ENCODE measurements around the gene SEPTIN14. TPM values are rescaled to one million over a fixed set of nuclear protein-coding genes. Genes with fewer than 3 reads are reported as not detected.
"Not testable (repeated sequence)": the region's sequence is repeated elsewhere in the genome, so short reads cannot be mapped to it uniquely, and the experiment has no call there.

The SEPTIN14 gene
- total RNA-seq, 1 experiment from 2014 or later, result not detected

GRCh38 chr7:55785444-55785843, 77.1 kb downstream of the SEPTIN14 start:
- DNase-seq (ENCODE audit: low read depth), result not testable (repeated sequence)

- no peak for DNase-seq (ENCODE audit: low read depth)
Measured at GRCh38 chr7:55784151-55784550, 78.4 kb downstream of the SEPTIN14 start.

- DNase-seq (ENCODE audit: low read depth), result no peak
Measured at GRCh38 chr7:55778631-55779030, 83.9 kb downstream of the SEPTIN14 start.

- DNase-seq (ENCODE audit: low read depth), result no peak
Measured at GRCh38 chr7:55776196-55776595, 86.4 kb downstream of the SEPTIN14 start.

GRCh38 chr7:55775051-55775420, 87.5 kb downstream of the SEPTIN14 start:
- DNase-seq (ENCODE audit: low read depth), result no peak

GRCh38 chr7:55774327-55775050, 88.1 kb downstream of the SEPTIN14 start:
- no peak for DNase-seq (ENCODE audit: low read depth)

- DNase-seq (ENCODE audit: low read depth), result no peak
Measured at GRCh38 chr7:55770778-55771177, 91.8 kb downstream of the SEPTIN14 start.

GRCh38 chr7:55753274-55753862, 109.2 kb downstream of the SEPTIN14 start:
- not testable (repeated sequence) for DNase-seq (ENCODE audit: low read depth)

GRCh38 chr7:55744706-55745105, 117.8 kb downstream of the SEPTIN14 start:
- DNase-seq (ENCODE audit: low read depth), result not testable (repeated sequence)

Small RNAs within 50 kb of the gene (small RNA-seq; reads per million reads assigned to genes)
- gene AC092647.1 (not detected), gene AC092647.2 (not detected), gene RNU6-1126P (not detected)

Other genes starting within 250 kb of the SEPTIN14 start
- 0.31 and 0.47 TPM in 2 replicates for gene ZNF713, start 24.7 kb upstream of the SEPTIN14 start, total RNA-seq (2014; rRNA removed; shearing (Covaris generic))
- gene MRPS17, start 89.1 kb upstream of the SEPTIN14 start, total RNA-seq (2014; rRNA removed; shearing (Covaris generic)), result 23.8 and 24.9 TPM in 2 replicates
- 49.7 and 68.6 TPM in 2 replicates for gene NIPSNAP2, start 101.8 kb upstream of the SEPTIN14 start, total RNA-seq (2014; rRNA removed; shearing (Covaris generic))
- gene PSPH, start 188.7 kb upstream of the SEPTIN14 start, total RNA-seq (2014; rRNA removed; shearing (Covaris generic)), result 84.6 and 90.8 TPM in 2 replicates
- gene CCT6A, start 189.0 kb upstream of the SEPTIN14 start, total RNA-seq (2014; rRNA removed; shearing (Covaris generic)), result 376 and 435 TPM in 2 replicates
- 111 and 121 TPM in 2 replicates for gene SUMF2, start 201.5 kb upstream of the SEPTIN14 start, total RNA-seq (2014; rRNA removed; shearing (Covaris generic))
- gene PHKG1, start 230.2 kb upstream of the SEPTIN14 start, total RNA-seq (2014; rRNA removed; shearing (Covaris generic)), result 0.10 and 0.58 TPM in 2 replicates
- 607 and 847 TPM in 2 replicates for gene CHCHD2, start 243.7 kb upstream of the SEPTIN14 start, total RNA-seq (2014; rRNA removed; shearing (Covaris generic))

All from HT1080 (cell line).